Mesothelial cell of epicardium (in vitro differentiated cells): ENCODE data around the gene PITRM1. TPM values are rescaled to one million over a fixed set of nuclear protein-coding genes. Genes with fewer than 3 reads are reported as not detected.

Experiments used
- DNase-seq, 2 experiments: peaks; one replicate each; pipeline ENCODE4 v3.0.0; 2021; ENCODE audit warnings: low spot score in 2 of 2; ENCODE audit not compliant: unreplicated experiment in 2 of 2
- H3K27ac Mint-ChIP-seq: 2 replicates; pipeline ENCODE4 v1.8.0; 2021; ENCODE audit warnings: mixed read lengths
- H3K27me3 Mint-ChIP-seq: 2 replicates; pipeline ENCODE4 v1.8.0; 2021; ENCODE audit warnings: low read depth, mixed read lengths
- H3K36me3 Mint-ChIP-seq: 2 replicates; pipeline ENCODE4 v1.8.0; 2021; ENCODE audit warnings: mixed read lengths
- H3K4me1 Mint-ChIP-seq: 2 replicates; pipeline ENCODE4 v1.8.0; 2021; ENCODE audit warnings: mixed read lengths
- H3K4me3 Mint-ChIP-seq: 2 replicates; pipeline ENCODE4 v1.8.0; 2021; ENCODE audit warnings: mild to moderate bottlenecking, moderate library complexity, mixed read lengths
- H3K9me3 Mint-ChIP-seq: 2 replicates; pipeline ENCODE4 v1.8.0; 2021; ENCODE audit warnings: mixed read lengths
- total RNA-seq: library from RNA; stranded (reverse); gene quantifications from 3 replicates; pipeline ENCODE4 v1.2.1, GENCODE V29; 2021
- TF ChIP-seq, protein P1 (sequence below): fragments of 200-600 bp; sonication (generic); IDR thresholded peaks from one replicate; pipeline ENCODE4 v1.5.0; 2021; ENCODE audit warnings: antibody characterized with exemption; ENCODE audit not compliant: unreplicated experiment

Gene PITRM1
- total RNA-seq, 1 donor from 2014 or later, result 75.5 TPM

- no peak for DNase-seq
- H3K9me3 Mint-ChIP-seq, result no peaks in the 10 kb centered on the region
- H3K4me1 Mint-ChIP-seq, result no peaks in the 10 kb centered on the region
- no peak overlapping the region for H3K27ac Mint-ChIP-seq
- peaks cover 10% of the 10 kb centered on the region for H3K27me3 Mint-ChIP-seq
- H3K36me3 Mint-ChIP-seq, result no peaks in the 10 kb centered on the region
- TF ChIP-seq, protein P1, sequence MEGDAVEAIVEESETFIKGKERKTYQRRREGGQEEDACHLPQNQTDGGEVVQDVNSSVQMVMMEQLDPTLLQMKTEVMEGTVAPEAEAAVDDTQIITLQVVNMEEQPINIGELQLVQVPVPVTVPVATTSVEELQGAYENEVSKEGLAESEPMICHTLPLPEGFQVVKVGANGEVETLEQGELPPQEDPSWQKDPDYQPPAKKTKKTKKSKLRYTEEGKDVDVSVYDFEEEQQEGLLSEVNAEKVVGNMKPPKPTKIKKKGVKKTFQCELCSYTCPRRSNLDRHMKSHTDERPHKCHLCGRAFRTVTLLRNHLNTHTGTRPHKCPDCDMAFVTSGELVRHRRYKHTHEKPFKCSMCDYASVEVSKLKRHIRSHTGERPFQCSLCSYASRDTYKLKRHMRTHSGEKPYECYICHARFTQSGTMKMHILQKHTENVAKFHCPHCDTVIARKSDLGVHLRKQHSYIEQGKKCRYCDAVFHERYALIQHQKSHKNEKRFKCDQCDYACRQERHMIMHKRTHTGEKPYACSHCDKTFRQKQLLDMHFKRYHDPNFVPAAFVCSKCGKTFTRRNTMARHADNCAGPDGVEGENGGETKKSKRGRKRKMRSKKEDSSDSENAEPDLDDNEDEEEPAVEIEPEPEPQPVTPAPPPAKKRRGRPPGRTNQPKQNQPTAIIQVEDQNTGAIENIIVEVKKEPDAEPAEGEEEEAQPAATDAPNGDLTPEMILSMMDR, result no peak
- H3K4me3 Mint-ChIP-seq, result no peak overlapping the region
These were observed 13.8 kb upstream of the PITRM1 start for GRCh38 chr10:3186368-3186767.

GRCh38 chr10:3185386-3185785, 12.8 kb upstream of the PITRM1 start:
- peaks cover 10% of the 10 kb centered on the region for H3K27me3 Mint-ChIP-seq
- no peak overlapping the region for H3K4me3 Mint-ChIP-seq
- no peaks in the 10 kb centered on the region for H3K36me3 Mint-ChIP-seq
- H3K4me1 Mint-ChIP-seq, result no peaks in the 10 kb centered on the region
- no peak for DNase-seq
- H3K9me3 Mint-ChIP-seq, result no peaks in the 10 kb centered on the region
- H3K27ac Mint-ChIP-seq, result no peak overlapping the region
- TF ChIP-seq, protein P1, result no peak

- H3K36me3 Mint-ChIP-seq, result no peaks in the 10 kb centered on the region
- H3K27ac Mint-ChIP-seq, result no peak overlapping the region
- H3K4me1 Mint-ChIP-seq, result no peaks in the 10 kb centered on the region
- H3K27me3 Mint-ChIP-seq, result peaks cover 10% of the 10 kb centered on the region
- TF ChIP-seq, protein P1, result no peak
- no peak for DNase-seq
- H3K4me3 Mint-ChIP-seq, result no peak overlapping the region
- H3K9me3 Mint-ChIP-seq, result peaks cover 6% of the 10 kb centered on the region
These were observed 7.9 kb upstream of the PITRM1 start for GRCh38 chr10:3180355-3181025.

GRCh38 chr10:3179174-3179573, 6.6 kb upstream of the PITRM1 start:
- no peaks in the 10 kb centered on the region for H3K4me1 Mint-ChIP-seq
- no peak overlapping the region for H3K27ac Mint-ChIP-seq
- H3K36me3 Mint-ChIP-seq, result no peaks in the 10 kb centered on the region
- peaks cover 6% of the 10 kb centered on the region for H3K9me3 Mint-ChIP-seq
- H3K27me3 Mint-ChIP-seq, result peaks cover 10% of the 10 kb centered on the region
- H3K4me3 Mint-ChIP-seq, result no peak overlapping the region
- DNase-seq, result no peak
- TF ChIP-seq, protein P1, result no peak

GRCh38 chr10:3178042-3178441, 5.5 kb upstream of the PITRM1 start:
- no peaks in the 10 kb centered on the region for H3K36me3 Mint-ChIP-seq
- peaks cover under 1% of the 10 kb centered on the region for H3K4me1 Mint-ChIP-seq
- H3K9me3 Mint-ChIP-seq, result peaks cover 6% of the 10 kb centered on the region
- peaks cover 5% of the 10 kb centered on the region for H3K27me3 Mint-ChIP-seq
- TF ChIP-seq, protein P1, result no peak
- H3K27ac Mint-ChIP-seq, result no peak overlapping the region
- no peak for DNase-seq
- H3K4me3 Mint-ChIP-seq, result no peak overlapping the region
